Activated CD4-positive, alpha-beta T cell treated with anti-CD3 and anti-CD28 coated beads for 24 hours (primary cell): ENCODE data around the gene PRDM5.

Experiments used
- DNase-seq, 2 donors: peaks; one replicate each; pipeline ENCODE4 v3.0.0-alpha.2; 2020; ENCODE audit warnings: low read depth in 2 of 2

PRDM5 gene

GRCh38 chr4:120903419-120903818 lies 19.1 kb downstream of the PRDM5 start:
- no peak for DNase-seq

DNA sequence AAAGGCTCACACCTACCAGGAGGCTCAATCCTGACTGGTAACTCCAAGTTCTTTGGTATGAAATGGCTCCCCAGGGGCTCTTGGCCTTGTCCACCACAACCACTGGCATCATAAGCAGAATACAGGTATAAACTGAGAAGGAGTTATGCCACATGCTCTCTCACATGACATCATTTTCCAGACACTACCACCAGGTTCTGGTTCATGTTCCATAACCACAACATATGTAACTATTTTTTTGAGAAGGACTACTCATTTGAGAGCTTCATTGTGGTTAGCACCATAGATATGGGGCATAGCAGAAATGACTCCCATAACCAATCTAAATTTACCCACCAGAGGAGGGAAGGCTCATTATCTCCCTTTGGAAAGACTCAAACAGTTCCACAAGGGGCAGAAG lies 19.6 kb downstream of the PRDM5 start:
- DNase-seq = no peak

DNA sequence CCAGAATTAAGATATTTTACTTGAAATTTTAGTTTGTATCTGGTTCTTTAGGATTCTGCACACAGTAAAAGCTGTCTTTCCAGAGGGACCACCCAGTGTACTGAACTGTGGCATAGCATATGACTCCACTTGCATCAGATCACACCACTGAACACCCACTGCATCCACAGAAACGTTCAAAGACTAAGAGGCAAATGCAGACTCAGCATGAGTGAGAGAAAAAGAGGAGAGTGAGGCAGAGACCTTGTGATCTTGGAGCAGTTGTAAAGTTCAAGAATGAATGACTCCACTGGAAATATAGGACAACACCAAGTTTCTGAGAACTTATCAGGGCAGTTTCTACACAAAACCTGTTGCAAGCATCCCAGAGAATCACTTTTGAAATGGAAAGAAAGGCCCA lies 20.8 kb downstream of the PRDM5 start:
- no peak for DNase-seq

GRCh38 chr4:120897981-120898719 lies 24.4 kb downstream of the PRDM5 start:
- DNase-seq = no peak

DNA sequence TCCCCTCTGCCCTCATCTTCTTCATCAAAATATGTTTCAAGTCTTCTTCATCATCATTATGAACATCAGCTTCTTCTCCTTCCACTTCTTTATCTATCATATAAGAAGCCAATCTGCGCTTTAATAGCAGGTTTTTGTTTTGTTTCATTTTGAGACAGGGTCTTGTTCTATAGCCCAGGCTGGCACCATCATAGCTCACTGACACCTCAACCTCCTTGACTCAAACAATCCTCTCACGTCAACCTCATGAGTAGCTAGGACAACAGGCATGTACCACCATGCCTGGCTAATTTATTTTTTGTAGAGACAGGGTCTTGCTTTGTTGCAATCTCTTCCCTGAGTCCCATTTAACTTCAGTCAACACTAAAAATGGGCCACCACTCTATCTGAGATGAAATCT lies 27.0 kb downstream of the PRDM5 start:
- no peak for DNase-seq

- DNase-seq = no peak
Observed at GRCh38 chr4:120893314-120893713, 29.2 kb downstream of the PRDM5 start.

GRCh38 chr4:120886191-120886590 lies 36.3 kb downstream of the PRDM5 start:
- no peak for DNase-seq

DNA sequence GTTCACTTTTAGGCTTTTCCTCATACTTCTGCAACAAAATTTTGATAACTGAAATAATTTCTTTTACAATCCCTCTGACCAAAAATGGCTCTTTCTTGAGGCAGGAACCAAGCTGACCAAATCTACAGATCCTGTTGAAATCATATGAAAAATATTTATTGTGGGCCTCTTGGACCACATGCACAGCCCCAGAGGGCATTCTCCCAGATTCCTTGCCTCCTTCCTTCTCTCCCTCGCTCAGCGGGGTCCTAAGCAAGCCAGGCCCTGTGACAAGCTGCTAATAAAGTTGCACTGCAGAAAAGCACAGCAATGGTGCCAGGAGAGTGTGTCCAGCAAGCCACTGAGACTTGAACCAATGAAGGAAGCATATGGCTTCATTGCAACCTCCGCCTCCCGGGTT lies 40.7 kb downstream of the PRDM5 start:
- no peak for DNase-seq

GRCh38 chr4:120881351-120881750 lies 41.2 kb downstream of the PRDM5 start:
- DNase-seq = no peak

DNA sequence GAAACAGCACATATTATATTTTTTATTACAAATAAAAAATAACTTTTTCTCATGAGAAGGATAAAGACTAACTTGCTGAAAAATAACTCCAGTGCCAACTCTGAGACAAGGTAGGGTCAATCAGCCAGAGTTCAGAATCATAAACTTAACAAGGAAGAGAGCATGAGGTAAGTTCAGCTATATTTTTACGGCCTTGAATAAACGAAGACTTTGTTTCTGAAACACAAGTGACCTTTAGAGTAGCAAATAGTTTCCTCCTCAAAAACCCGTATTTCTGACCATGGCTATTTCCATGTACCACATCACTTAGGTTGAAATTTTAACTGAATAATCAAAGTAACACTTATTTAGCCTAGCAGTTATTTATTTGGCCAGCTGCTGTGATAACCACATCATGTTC lies 45.5 kb downstream of the PRDM5 start:
- no peak for DNase-seq

- no peak for DNase-seq
Observed at GRCh38 chr4:120874792-120875774, 47.4 kb downstream of the PRDM5 start.

DNA sequence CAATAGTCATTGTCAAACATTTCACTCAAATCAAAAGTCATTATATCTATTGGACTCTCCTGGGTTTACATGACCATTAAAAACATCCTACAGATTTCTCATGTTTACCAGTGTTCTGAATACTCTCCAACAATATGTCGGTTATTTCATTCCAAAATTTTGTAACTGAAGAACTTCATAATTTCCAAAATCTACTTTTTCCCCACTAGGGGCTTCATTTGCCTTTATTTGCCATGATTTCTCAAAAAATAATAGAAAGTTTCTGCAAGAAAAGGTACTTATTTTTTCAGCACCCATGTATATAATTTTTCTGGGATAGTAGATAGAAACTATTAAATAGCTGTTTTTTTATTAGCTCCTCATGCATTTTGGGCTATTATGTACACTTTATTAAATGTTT lies 49.0 kb downstream of the PRDM5 start:
- DNase-seq = no peak

GRCh38 chr4:120871173-120871572 lies 51.4 kb downstream of the PRDM5 start:
- no peak for DNase-seq

GRCh38 chr4:120870279-120870673 lies 52.2 kb downstream of the PRDM5 start:
- DNase-seq = no peak

DNA sequence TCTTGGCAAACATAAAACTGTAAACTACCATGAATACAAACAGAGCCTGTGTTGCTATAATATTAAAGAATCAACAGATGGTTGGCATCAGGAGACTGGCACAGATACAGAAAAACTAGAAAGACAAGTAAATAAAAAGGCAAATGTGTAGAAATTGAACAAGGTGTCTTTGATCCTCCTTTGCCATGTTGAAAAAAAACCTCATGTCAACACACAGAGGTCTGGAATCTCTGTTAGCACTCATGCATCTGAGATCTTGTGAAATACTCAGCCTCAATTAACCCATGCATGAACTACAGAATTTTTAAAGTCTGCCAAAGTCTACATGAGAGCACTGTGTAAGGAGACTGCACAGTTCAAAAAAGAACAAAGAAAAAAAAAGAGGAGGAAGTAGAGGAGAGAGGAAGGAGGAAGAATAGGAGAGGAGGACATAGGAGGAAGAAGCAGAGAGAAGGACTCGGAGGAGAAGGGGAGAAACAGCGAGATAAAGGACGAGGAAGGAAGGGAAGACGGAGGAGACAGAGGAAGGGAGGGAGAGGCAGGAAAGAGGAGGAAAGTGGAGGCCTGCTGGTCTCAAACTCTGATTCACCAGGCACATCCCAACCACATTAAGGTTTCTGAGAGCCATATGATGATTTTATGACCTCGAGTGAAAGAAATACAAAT lies 52.8 kb downstream of the PRDM5 start:
- no peak for DNase-seq

- no peak for DNase-seq
Observed at GRCh38 chr4:120867506-120867905, 55.0 kb downstream of the PRDM5 start.

- DNase-seq = no peak
Observed at GRCh38 chr4:120865985-120866384, 56.5 kb downstream of the PRDM5 start.

- DNase-seq = no peak
Observed at GRCh38 chr4:120864969-120865368, 57.6 kb downstream of the PRDM5 start.

GRCh38 chr4:120862432-120862831 lies 60.1 kb downstream of the PRDM5 start:
- no peak for DNase-seq

GRCh38 chr4:120861852-120862251 lies 60.7 kb downstream of the PRDM5 start:
- no peak for DNase-seq

- no peak for DNase-seq
Observed at GRCh38 chr4:120858776-120859175, 63.8 kb downstream of the PRDM5 start.

DNA sequence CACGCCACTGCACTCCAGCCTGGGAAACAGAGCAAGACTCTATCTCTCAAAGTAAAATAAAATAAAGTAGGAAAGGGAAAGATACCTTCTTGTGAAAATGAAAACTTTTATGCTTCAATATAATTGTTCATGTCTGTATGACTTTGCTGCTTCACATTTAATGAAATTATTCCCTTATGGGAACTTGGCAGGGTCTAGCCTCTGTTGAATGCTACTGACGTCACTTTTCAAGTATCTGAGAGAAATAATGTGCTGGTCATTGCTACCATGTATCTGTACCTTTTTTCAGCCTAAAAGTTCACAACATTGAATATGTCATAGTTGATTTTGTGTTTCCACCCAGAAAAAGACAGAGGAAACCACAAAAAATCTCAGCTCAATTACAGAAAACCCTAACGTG lies 65.2 kb downstream of the PRDM5 start:
- DNase-seq = no peak
